Suprapubic skin (tissue), 3 donors: Measurements from ENCODE around the gene CES5A.

Experiments used
- CTCF ChIP-seq, 2 donors: fragments of 200-600 bp in 1 of 2; fragments of 450-650 bp in 1 of 2; sonication (generic) in 1 of 2; IDR thresholded peaks; one replicate each; pipeline ENCODE4 v1.5.1; 2016 to 2019; ENCODE audit warnings: antibody characterized with exemption in 2 of 2, mild to moderate bottlenecking in 1 of 2, moderate library complexity in 1 of 2
- EP300 ChIP-seq: sonication (generic); formaldehyde crosslinking; IDR thresholded peaks from one replicate; pipeline ENCODE4 v1.6.1; 2017; ENCODE audit warnings: antibody characterized with exemption

GRCh38 chr16:55914383-55914782, 39.2 kb upstream of the CES5A start:
- TF ChIP-seq CTCF (IDR thresholded peaks at IDR 0.05) = no peak
- no peak for TF ChIP-seq EP300
